Measurements from ENCODE around the gene OR51B2. TPM values are rescaled to one million over a fixed set of nuclear protein-coding genes. Genes with fewer than 3 reads are reported as not detected.
"Not testable (repeated sequence)": the region's sequence is repeated elsewhere in the genome, so short reads cannot be mapped to it uniquely, and the experiment has no call there.

OR51B2 gene
- total and polyA plus RNA-seq, 2 donors (not counting 1 experiment from before 2014, with no cell fraction given), result not detected

DNA sequence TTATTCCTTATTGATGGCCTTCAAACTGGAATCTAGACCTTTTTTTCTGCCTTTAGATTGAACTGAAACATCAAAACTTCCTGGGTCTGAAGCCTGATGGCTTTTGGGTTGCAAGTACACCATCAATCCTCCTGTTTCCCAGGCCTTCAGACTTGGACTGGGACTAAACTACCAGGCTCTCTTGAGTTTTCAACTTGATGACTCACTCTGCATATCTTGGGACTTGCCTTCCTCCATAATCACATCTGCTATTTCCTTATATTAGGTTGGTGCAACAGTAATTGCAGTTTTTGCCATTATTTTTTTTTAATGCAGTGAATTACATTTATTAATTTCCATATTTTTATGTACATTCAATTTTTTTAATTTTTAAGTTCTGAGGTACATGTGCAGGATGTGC is 12.2 kb upstream of the OR51B2 start:
- no peak overlapping the region for H3K27ac ChIP-seq (ENCODE audit: insufficient read depth, low read length)
- H2AFZ ChIP-seq (ENCODE audit: low read length), result no peak overlapping the region
- no peak overlapping the region for H3K4me3 ChIP-seq (replicated peaks in 1 of 4; ENCODE audit: control extremely low read depth in 1 of 4, insufficient read depth in 1 of 4, low read depth in 3 of 4, low read length in 4 of 4)
- no peaks in the 10 kb centered on the region for H3K36me3 ChIP-seq (ENCODE audit: control insufficient read depth, insufficient read depth, low read length)
- DNase-seq (ENCODE audit: low read depth in 2 of 2), result peak; percentile 11 to 32
- no peak overlapping the region for H3K4me2 ChIP-seq (ENCODE audit: extremely low read depth, insufficient read depth, low read length)
- H3K4me1 ChIP-seq (ENCODE audit: control insufficient read depth, extremely low read depth, insufficient read depth, low read length), result no peaks in the 10 kb centered on the region
- H3K9me3 ChIP-seq (ENCODE audit: control insufficient read depth, insufficient read depth, low read depth, low read length), result no peaks in the 10 kb centered on the region
- H4K20me1 ChIP-seq (ENCODE audit: control insufficient read depth, extremely low read depth, insufficient read depth, low read length), result no peaks in the 10 kb centered on the region
- TF ChIP-seq, protein P1, sequence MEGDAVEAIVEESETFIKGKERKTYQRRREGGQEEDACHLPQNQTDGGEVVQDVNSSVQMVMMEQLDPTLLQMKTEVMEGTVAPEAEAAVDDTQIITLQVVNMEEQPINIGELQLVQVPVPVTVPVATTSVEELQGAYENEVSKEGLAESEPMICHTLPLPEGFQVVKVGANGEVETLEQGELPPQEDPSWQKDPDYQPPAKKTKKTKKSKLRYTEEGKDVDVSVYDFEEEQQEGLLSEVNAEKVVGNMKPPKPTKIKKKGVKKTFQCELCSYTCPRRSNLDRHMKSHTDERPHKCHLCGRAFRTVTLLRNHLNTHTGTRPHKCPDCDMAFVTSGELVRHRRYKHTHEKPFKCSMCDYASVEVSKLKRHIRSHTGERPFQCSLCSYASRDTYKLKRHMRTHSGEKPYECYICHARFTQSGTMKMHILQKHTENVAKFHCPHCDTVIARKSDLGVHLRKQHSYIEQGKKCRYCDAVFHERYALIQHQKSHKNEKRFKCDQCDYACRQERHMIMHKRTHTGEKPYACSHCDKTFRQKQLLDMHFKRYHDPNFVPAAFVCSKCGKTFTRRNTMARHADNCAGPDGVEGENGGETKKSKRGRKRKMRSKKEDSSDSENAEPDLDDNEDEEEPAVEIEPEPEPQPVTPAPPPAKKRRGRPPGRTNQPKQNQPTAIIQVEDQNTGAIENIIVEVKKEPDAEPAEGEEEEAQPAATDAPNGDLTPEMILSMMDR (conservative IDR thresholded peaks at IDR 0.05 in 1 of 2, IDR thresholded peaks at IDR 0.05 in 1 of 2; ENCODE audit: low read depth in 1 of 2, low read length in 2 of 2), result no peak
- TF ChIP-seq EZH2 (IDR thresholded peaks at IDR 0.05; ENCODE audit: low read length, missing control alignments), result no peak
- H3K79me2 ChIP-seq (ENCODE audit: control insufficient read depth, insufficient read depth, low read length), result no peaks in the 10 kb centered on the region
- H3K27me3 ChIP-seq (ENCODE audit: control insufficient read depth, insufficient read depth, low read length), result no peaks in the 10 kb centered on the region
- no peak overlapping the region for H3K9ac ChIP-seq (ENCODE audit: insufficient read depth, low read length)

DNA sequence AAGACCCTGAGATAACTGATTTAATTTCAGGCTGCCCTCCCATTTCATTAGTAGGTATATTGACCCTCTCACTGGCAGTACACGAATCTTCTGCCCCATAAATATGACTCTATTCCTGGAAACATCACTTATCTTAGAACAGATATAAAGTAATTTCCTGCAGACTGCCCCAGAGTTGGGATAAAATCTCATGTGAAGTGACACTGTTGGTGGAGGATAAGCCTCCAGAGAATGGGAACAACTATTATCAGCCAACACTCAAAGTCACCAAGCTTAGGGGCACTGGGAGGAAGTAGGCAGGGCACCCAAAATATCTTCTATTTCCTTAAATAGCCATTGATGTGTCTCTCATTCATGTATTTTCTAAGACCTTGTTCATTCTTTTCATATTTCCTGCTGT is 11.1 kb upstream of the OR51B2 start:
- Histone ChIP-seq H3K27ac (ENCODE audit: insufficient read depth, low read length) (no peak overlapping the region), H3K9me3 (ENCODE audit: control insufficient read depth, insufficient read depth, low read depth, low read length) (no peaks in the 10 kb centered on the region), H4K20me1 (ENCODE audit: control insufficient read depth, extremely low read depth, insufficient read depth, low read length) (no peaks in the 10 kb centered on the region), H3K4me2 (ENCODE audit: extremely low read depth, insufficient read depth, low read length) (no peak overlapping the region), H3K36me3 (ENCODE audit: control insufficient read depth, insufficient read depth, low read length) (no peaks in the 10 kb centered on the region), H3K79me2 (ENCODE audit: control insufficient read depth, insufficient read depth, low read length) (no peaks in the 10 kb centered on the region), H2AFZ (ENCODE audit: low read length) (no peak overlapping the region), H3K4me1 (ENCODE audit: control insufficient read depth, extremely low read depth, insufficient read depth, low read length) (no peaks in the 10 kb centered on the region), H3K4me3 (replicated peaks in 1 of 4; ENCODE audit: control extremely low read depth in 1 of 4, insufficient read depth in 1 of 4, low read depth in 3 of 4, low read length in 4 of 4) (no peak overlapping the region), H3K9ac (ENCODE audit: insufficient read depth, low read length) (no peak overlapping the region), H3K27me3 (ENCODE audit: control insufficient read depth, insufficient read depth, low read length) (no peaks in the 10 kb centered on the region)
- DNase-seq (ENCODE audit: low read depth in 2 of 2), result no peak
- TF ChIP-seq, protein P1 (conservative IDR thresholded peaks at IDR 0.05 in 1 of 2, IDR thresholded peaks at IDR 0.05 in 1 of 2; ENCODE audit: low read depth in 1 of 2, low read length in 2 of 2), result no peak
- TF ChIP-seq EZH2 (IDR thresholded peaks at IDR 0.05; ENCODE audit: low read length, missing control alignments), result no peak

DNA sequence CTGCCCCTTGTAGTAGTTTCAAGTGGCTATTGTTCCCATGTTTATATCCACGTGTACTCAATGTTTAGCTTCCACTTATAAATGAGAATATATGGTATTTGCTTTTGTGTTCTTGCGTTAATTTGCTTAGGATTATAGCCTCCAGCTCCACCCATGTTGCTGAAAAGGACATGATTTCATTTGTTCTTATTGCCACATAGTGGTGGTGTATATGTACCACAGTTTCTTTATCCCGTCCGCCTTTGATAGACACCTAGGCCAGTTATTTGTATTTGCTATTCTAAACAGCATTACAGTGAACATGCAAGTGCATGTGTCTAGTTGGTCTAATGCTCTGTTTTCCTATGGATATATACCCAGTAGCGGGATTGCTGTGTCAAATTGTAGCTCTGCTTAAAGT is 6.8 kb downstream of the OR51B2 start:
- H2AFZ ChIP-seq (ENCODE audit: low read length), result no peak overlapping the region
- H3K27me3 ChIP-seq (ENCODE audit: control insufficient read depth, insufficient read depth, low read length), result no peaks in the 10 kb centered on the region
- no peak overlapping the region for H3K4me3 ChIP-seq (replicated peaks in 1 of 4; ENCODE audit: control extremely low read depth in 1 of 4, insufficient read depth in 1 of 4, low read depth in 3 of 4, low read length in 4 of 4)
- TF ChIP-seq, protein P1 (conservative IDR thresholded peaks at IDR 0.05 in 1 of 2, IDR thresholded peaks at IDR 0.05 in 1 of 2; ENCODE audit: low read depth in 1 of 2, low read length in 2 of 2), result no peak
- TF ChIP-seq EZH2 (IDR thresholded peaks at IDR 0.05; ENCODE audit: low read length, missing control alignments), result no peak
- no peaks in the 10 kb centered on the region for H4K20me1 ChIP-seq (ENCODE audit: control insufficient read depth, extremely low read depth, insufficient read depth, low read length)
- no peak overlapping the region for H3K27ac ChIP-seq (ENCODE audit: insufficient read depth, low read length)
- H3K4me1 ChIP-seq (ENCODE audit: control insufficient read depth, extremely low read depth, insufficient read depth, low read length), result no peaks in the 10 kb centered on the region
- H3K9me3 ChIP-seq (ENCODE audit: control insufficient read depth, insufficient read depth, low read depth, low read length), result no peaks in the 10 kb centered on the region
- H3K9ac ChIP-seq (ENCODE audit: insufficient read depth, low read length), result no peak overlapping the region
- H3K36me3 ChIP-seq (ENCODE audit: control insufficient read depth, insufficient read depth, low read length), result no peaks in the 10 kb centered on the region
- no peak for DNase-seq (ENCODE audit: low read depth in 2 of 2)
- no peaks in the 10 kb centered on the region for H3K79me2 ChIP-seq (ENCODE audit: control insufficient read depth, insufficient read depth, low read length)
- no peak overlapping the region for H3K4me2 ChIP-seq (ENCODE audit: extremely low read depth, insufficient read depth, low read length)

DNA sequence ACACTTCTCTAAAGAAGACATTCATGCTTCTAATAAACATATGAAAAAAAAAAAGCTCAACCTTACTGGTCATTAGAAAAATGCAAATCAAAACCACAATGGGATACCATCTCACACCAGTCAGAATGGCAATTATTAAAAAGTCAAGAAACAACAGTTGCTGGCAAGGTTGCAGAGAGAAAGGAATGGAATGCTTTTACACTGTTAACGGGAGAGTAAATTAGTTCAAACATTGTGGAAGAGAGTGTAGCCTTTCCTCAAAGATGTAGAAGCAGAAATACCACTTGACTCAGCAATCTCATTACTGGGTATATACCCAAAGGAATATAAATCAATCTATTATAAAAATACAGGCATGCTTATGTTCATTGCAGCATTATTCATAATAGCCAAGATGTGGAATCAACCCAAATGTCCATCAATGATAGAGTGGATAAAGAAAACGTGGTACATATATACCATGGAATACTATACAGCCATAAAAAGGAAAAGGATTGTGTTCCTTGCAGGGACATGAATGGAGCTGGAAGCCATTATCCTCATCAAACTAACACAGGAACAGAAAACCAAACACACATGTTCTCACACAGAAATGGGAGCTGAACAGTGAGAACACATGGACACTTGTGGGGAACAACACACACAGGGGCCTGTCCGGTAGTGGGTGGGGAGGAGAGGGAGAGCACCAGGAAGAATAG is 10.6 kb downstream of the OR51B2 start:
- not testable (repeated sequence) for H3K27ac ChIP-seq (ENCODE audit: insufficient read depth, low read length); H3K79me2 ChIP-seq (ENCODE audit: control insufficient read depth, insufficient read depth, low read length); H3K27me3 ChIP-seq (ENCODE audit: control insufficient read depth, insufficient read depth, low read length); H3K4me2 ChIP-seq (ENCODE audit: extremely low read depth, insufficient read depth, low read length); H3K4me1 ChIP-seq (ENCODE audit: control insufficient read depth, extremely low read depth, insufficient read depth, low read length); H3K9ac ChIP-seq (ENCODE audit: insufficient read depth, low read length); DNase-seq (ENCODE audit: low read depth in 2 of 2); H3K9me3 ChIP-seq (ENCODE audit: control insufficient read depth, insufficient read depth, low read depth, low read length); H4K20me1 ChIP-seq (ENCODE audit: control insufficient read depth, extremely low read depth, insufficient read depth, low read length); H2AFZ ChIP-seq (ENCODE audit: low read length); H3K36me3 ChIP-seq (ENCODE audit: control insufficient read depth, insufficient read depth, low read length); H3K4me3 ChIP-seq (replicated peaks in 1 of 4; ENCODE audit: control extremely low read depth in 1 of 4, insufficient read depth in 1 of 4, low read depth in 3 of 4, low read length in 4 of 4)

All from fibroblast of lung (primary cell).